ENCODE data around the gene FAM110D. TPM values are rescaled to one million over a fixed set of nuclear protein-coding genes. Genes with fewer than 3 reads are reported as not detected.

Gene FAM110D
- total and polyA plus RNA-seq, 3 donors from 2014 or later = 1.3 to 3.2 (median 1.8) TPM

GRCh38 chr1:26125946-26126320 is 32.9 kb upstream of the FAM110D start:
- Histone ChIP-seq H3K27ac (no peak overlapping the region), H3K9me3 (no peaks in the 10 kb centered on the region), H3K4me1 (no peaks in the 10 kb centered on the region), H3K27me3 (no peaks in the 10 kb centered on the region), H3K36me3 (ENCODE audit: low read depth, missing control alignments) (no peaks in the 10 kb centered on the region), H3K4me3 (no peak overlapping the region)
- intact Hi-C loops (cut with DNase I; ENCODE audit: low total_unique reads) = no loop called here
- no peak for DNase-seq
- 71 to 86% methylated on average over 1 of the region's 1 CpG for WGBS, 2 donors
- TF ChIP-seq, protein P1, sequence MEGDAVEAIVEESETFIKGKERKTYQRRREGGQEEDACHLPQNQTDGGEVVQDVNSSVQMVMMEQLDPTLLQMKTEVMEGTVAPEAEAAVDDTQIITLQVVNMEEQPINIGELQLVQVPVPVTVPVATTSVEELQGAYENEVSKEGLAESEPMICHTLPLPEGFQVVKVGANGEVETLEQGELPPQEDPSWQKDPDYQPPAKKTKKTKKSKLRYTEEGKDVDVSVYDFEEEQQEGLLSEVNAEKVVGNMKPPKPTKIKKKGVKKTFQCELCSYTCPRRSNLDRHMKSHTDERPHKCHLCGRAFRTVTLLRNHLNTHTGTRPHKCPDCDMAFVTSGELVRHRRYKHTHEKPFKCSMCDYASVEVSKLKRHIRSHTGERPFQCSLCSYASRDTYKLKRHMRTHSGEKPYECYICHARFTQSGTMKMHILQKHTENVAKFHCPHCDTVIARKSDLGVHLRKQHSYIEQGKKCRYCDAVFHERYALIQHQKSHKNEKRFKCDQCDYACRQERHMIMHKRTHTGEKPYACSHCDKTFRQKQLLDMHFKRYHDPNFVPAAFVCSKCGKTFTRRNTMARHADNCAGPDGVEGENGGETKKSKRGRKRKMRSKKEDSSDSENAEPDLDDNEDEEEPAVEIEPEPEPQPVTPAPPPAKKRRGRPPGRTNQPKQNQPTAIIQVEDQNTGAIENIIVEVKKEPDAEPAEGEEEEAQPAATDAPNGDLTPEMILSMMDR (IDR thresholded peaks at IDR 0.05) = no peak
- no peak for TF ChIP-seq POLR2A (IDR thresholded peaks at IDR 0.05)

GRCh38 chr1:26126321-26127084 is 32.4 kb upstream of the FAM110D start:
- no peak overlapping the region for H3K27ac ChIP-seq
- 71 to 75% methylated on average over 9 of the region's 9 CpGs for WGBS, 2 donors
- TF ChIP-seq POLR2A (IDR thresholded peaks at IDR 0.05) = no peak
- TF ChIP-seq, protein P1 (IDR thresholded peaks at IDR 0.05) = no peak
- H3K36me3 ChIP-seq (ENCODE audit: low read depth, missing control alignments) = no peaks in the 10 kb centered on the region
- H3K4me3 ChIP-seq = no peak overlapping the region
- no peaks in the 10 kb centered on the region for H3K4me1 ChIP-seq
- no peaks in the 10 kb centered on the region for H3K9me3 ChIP-seq
- no peaks in the 10 kb centered on the region for H3K27me3 ChIP-seq
- DNase-seq = no peak
- intact Hi-C loops (cut with DNase I; ENCODE audit: low total_unique reads) = no loop called here

DNA sequence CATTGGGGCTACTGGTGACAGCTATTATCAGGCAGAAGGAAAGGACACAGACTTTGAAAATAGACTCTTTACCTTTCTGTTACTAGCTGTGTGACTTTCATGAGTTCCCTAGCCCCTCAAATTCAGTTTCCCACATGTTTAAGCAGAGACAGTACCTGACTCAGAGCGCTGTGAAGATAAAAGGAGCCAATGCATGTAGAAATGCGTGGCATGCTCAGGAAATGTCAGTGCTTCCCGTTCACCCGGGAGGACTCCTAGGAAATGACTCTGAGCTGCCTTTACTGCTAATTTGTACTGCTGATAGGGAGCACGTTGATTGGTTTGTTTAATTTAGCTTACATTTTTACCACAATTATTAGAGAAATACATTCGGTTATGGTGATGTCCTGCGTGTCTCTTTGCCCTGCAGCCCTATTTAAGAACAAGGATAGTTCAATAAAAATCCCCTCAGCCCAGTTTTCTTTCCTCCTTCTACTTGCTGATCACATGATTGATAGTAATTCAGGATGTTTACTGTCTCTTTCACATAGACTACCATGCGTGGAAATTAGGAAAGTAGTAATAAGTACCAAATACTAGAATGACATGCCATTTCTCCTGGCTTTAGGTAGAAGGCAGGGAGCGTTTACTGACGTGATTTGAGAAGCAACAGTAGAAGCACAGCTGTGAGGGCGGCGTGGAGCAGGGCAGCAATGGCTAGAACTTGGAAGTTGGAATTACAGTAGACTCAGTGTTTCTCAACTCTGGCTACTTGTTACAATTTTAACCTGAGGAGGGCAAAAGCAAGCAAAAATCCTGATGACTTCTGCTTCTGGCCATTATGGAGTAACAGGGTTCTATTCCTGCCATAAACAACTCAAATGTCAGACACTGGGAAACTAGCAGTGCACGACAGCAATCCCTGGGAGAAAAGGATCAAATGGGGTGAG is 31.4 kb upstream of the FAM110D start:
- no peak for TF ChIP-seq POLR2A (IDR thresholded peaks at IDR 0.05)
- H3K9me3 ChIP-seq = no peaks in the 10 kb centered on the region
- no peak for DNase-seq
- H3K4me1 ChIP-seq = no peaks in the 10 kb centered on the region
- WGBS, 2 donors = 58 to 63% methylated on average over 13 of the region's 13 CpGs
- no peak overlapping the region for H3K27ac ChIP-seq
- H3K36me3 ChIP-seq (ENCODE audit: low read depth, missing control alignments) = no peaks in the 10 kb centered on the region
- intact Hi-C loops (cut with DNase I; ENCODE audit: low total_unique reads) = no loop called here
- H3K27me3 ChIP-seq = no peaks in the 10 kb centered on the region
- H3K4me3 ChIP-seq = no peak overlapping the region

DNA sequence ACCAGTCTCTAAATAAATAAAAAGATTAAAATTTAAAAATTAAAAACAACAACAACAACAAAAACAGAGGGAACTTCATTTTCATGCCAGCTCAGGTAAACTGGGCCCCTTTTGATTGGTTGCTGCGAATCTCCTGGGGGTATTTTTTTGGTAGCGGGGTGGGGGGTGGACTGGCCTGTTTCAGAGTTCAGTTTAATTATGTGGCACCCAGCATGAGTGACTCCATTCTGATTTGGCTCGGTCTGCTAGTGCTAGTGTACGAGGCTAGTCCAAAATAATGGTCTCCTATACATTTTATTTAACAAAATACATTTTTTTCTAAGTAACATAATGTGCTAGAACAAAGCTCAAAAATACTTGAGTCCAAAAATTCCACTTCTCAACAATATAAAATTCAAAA is 29.1 kb upstream of the FAM110D start:
- no peaks in the 10 kb centered on the region for H3K4me1 ChIP-seq
- intact Hi-C loops (cut with DNase I; ENCODE audit: low total_unique reads) = no loop called here
- no peak for TF ChIP-seq POLR2A (IDR thresholded peaks at IDR 0.05)
- TF ChIP-seq, protein P1 (IDR thresholded peaks at IDR 0.05) = no peak
- H3K27ac ChIP-seq = no peak overlapping the region
- H3K4me3 ChIP-seq = no peak overlapping the region
- no peaks in the 10 kb centered on the region for H3K27me3 ChIP-seq
- H3K36me3 ChIP-seq (ENCODE audit: low read depth, missing control alignments) = no peaks in the 10 kb centered on the region
- no peak for DNase-seq
- 90 to 96% methylated on average over 4 of the region's 4 CpGs for WGBS, 2 donors
- no peaks in the 10 kb centered on the region for H3K9me3 ChIP-seq

- no peaks in the 10 kb centered on the region for H3K4me1 ChIP-seq
- no peaks in the 10 kb centered on the region for H3K27me3 ChIP-seq
- H3K27ac ChIP-seq = no peak overlapping the region
- TF ChIP-seq, protein P1 (IDR thresholded peaks at IDR 0.05) = no peak
- no peak for TF ChIP-seq POLR2A (IDR thresholded peaks at IDR 0.05)
- WGBS, 2 donors = 50 to 67% methylated on average over 1 of the region's 1 CpG
- intact Hi-C loops (cut with DNase I; ENCODE audit: low total_unique reads) = no loop called here
- H3K4me3 ChIP-seq = no peak overlapping the region
- no peak for DNase-seq
- no peaks in the 10 kb centered on the region for H3K36me3 ChIP-seq (ENCODE audit: low read depth, missing control alignments)
- H3K9me3 ChIP-seq = no peaks in the 10 kb centered on the region
Measured at GRCh38 chr1:26130695-26131094, 28.2 kb upstream of the FAM110D start.
